Measurements from ENCODE around the gene PCYT2.

PCYT2 gene

DNA sequence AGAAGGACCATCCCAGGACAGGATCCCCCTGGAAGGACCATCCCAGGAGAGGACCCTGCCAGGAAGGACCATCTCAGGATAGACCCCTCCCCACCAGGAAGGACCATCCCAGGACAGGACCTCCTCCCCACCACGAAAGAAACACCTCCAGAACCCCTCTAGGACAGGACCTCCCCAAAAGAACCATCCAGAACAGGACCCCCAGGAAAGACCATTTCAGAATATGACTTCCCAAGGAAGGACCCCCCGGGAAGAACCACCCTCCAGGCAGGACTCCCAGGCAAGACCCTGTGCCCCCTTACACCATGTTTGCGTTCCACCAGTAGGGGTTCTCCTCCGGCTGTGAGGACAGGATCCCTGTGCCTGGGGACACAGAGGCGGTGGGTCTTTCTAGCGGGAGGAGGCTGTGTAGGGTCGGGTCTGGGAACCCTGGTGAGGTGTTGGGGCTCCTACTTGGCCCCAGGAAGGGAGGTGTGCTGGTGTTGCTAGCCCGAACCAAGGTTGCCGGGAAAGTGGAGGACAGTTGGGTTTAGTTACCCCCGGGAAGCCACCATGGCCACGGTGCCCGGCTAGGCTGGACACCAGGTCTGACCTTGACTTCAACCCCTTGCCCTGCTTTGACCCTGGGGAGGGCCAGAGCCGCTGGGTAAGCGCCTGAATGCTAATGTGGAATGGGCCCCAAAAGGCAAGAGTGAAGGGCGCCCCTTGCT is 47.6 kb upstream of the PCYT2 start:
- no peak for ATAC-seq
- TF ChIP-seq GLIS3 (CRISPR knock-in tag; IDR thresholded peaks at IDR 0.05) = no peak
- TF ChIP-seq ZFP3 (CRISPR knock-in tag; IDR thresholded peaks at IDR 0.05) = no peak
- no peak for TF ChIP-seq RARB (CRISPR knock-in tag; IDR thresholded peaks at IDR 0.05)
- TF ChIP-seq ESRRG (CRISPR knock-in tag; IDR thresholded peaks at IDR 0.05) = no peak
- no peak for TF ChIP-seq ARNTL (CRISPR knock-in tag; IDR thresholded peaks at IDR 0.05; ENCODE audit: borderline replicate concordance, low read depth)
- no peak for TF ChIP-seq CSRNP3 (CRISPR knock-in tag; IDR thresholded peaks at IDR 0.05)
- TF ChIP-seq ZNF8 (CRISPR knock-in tag; IDR thresholded peaks at IDR 0.05) = no peak
- no peak for TF ChIP-seq ZNF565 (CRISPR knock-in tag; conservative IDR thresholded peaks at IDR 0.05; ENCODE audit: low read depth)
- TF ChIP-seq, protein P1, sequence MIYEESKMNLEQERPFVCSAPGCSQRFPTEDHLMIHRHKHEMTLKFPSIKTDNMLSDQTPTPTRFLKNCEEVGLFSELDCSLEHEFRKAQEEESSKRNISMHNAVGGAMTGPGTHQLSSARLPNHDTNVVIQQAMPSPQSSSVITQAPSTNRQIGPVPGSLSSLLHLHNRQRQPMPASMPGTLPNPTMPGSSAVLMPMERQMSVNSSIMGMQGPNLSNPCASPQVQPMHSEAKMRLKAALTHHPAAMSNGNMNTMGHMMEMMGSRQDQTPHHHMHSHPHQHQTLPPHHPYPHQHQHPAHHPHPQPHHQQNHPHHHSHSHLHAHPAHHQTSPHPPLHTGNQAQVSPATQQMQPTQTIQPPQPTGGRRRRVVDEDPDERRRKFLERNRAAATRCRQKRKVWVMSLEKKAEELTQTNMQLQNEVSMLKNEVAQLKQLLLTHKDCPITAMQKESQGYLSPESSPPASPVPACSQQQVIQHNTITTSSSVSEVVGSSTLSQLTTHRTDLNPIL (CRISPR knock-in tag; IDR thresholded peaks at IDR 0.05; ENCODE audit: low read depth) = no peak
- no peak for TF ChIP-seq PPARA (CRISPR knock-in tag; IDR thresholded peaks at IDR 0.05; ENCODE audit: borderline replicate concordance)

GRCh38 chr17:81957691-81958432 is 46.7 kb upstream of the PCYT2 start:
- TF ChIP-seq ZFP30 (CRISPR knock-in tag; IDR thresholded peaks at IDR 0.05) (no peak), RARB (CRISPR knock-in tag; IDR thresholded peaks at IDR 0.05) (no peak), BACH2 (CRISPR knock-in tag; IDR thresholded peaks at IDR 0.05; ENCODE audit: borderline replicate concordance) (no peak), CSRNP3 (CRISPR knock-in tag; IDR thresholded peaks at IDR 0.05) (no peak), PPARA (CRISPR knock-in tag; IDR thresholded peaks at IDR 0.05; ENCODE audit: borderline replicate concordance) (no peak), OSR1 (CRISPR knock-in tag; IDR thresholded peaks at IDR 0.05) (no peak), ZNF8 (CRISPR knock-in tag; IDR thresholded peaks at IDR 0.05) (no peak), TOX (CRISPR knock-in tag; IDR thresholded peaks at IDR 0.05; ENCODE audit: borderline replicate concordance) (no peak), ZC3H10 (CRISPR knock-in tag; IDR thresholded peaks at IDR 0.05) (no peak), TSHZ2 (CRISPR knock-in tag; IDR thresholded peaks at IDR 0.05) (no peak), ESRRG (CRISPR knock-in tag; IDR thresholded peaks at IDR 0.05) (no peak), ZNF565 (CRISPR knock-in tag; conservative IDR thresholded peaks at IDR 0.05; ENCODE audit: low read depth) (no peak)

GRCh38 chr17:81956607-81957589 is 45.7 kb upstream of the PCYT2 start:
- no peak for ATAC-seq
- TF ChIP-seq TSHZ2 (CRISPR knock-in tag; IDR thresholded peaks at IDR 0.05) = no peak
- TF ChIP-seq ARNTL (CRISPR knock-in tag; IDR thresholded peaks at IDR 0.05; ENCODE audit: borderline replicate concordance, low read depth) = no peak
- no peak for TF ChIP-seq POU6F1 (CRISPR knock-in tag; IDR thresholded peaks at IDR 0.05; ENCODE audit: borderline replicate concordance, low read depth)
- TF ChIP-seq CSRNP3 (CRISPR knock-in tag; IDR thresholded peaks at IDR 0.05) = no peak
- TF ChIP-seq, protein P1 (CRISPR knock-in tag; IDR thresholded peaks at IDR 0.05; ENCODE audit: low read depth) = no peak
- TF ChIP-seq CSDC2 (CRISPR knock-in tag; IDR thresholded peaks at IDR 0.05) = no peak

More at GRCh38 chr17:81957691-81958432, 46.7 kb upstream of the PCYT2 start:
- no peak for ATAC-seq

Data from SK-N-SH treated with all-trans-retinoic acid at 6 μM for 48 hours (cell line).